HG02840 (cell line): ENCODE data around the gene SPECC1.
"Not testable (repeated sequence)": the region's sequence is repeated elsewhere in the genome, so short reads cannot be mapped to it uniquely, and the experiment has no call there.

Source experiments
- ATAC-seq: cut with Tn5 transposase; IDR thresholded peaks from one replicate; pipeline ENCODE4 v1.9.1; 2021; ENCODE audit warnings: mild to moderate bottlenecking, moderate library complexity, moderate number of reproducible peaks; ENCODE audit not compliant: unreplicated experiment, low FRiP score

Gene SPECC1

DNA sequence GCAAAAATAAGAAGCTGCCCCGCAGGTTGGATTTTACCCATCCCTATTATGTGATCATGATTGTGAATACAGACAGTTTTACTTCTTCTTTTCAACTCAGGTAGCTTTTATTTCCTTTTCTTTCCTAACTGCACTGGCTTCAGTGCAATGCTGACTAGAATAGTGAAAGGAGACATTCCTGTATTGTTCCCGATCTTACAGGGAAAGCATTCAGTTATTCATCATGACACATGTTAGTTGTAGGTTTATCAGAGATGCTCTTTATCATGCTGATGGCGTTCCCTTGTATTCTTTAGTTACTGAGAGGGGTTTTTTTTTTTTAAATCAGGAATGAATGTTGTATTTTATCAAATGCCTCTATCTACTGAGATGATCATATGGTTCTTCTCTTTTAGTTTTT is 343.4 kb downstream of the SPECC1 start:
- ATAC-seq, result not testable (repeated sequence)

DNA sequence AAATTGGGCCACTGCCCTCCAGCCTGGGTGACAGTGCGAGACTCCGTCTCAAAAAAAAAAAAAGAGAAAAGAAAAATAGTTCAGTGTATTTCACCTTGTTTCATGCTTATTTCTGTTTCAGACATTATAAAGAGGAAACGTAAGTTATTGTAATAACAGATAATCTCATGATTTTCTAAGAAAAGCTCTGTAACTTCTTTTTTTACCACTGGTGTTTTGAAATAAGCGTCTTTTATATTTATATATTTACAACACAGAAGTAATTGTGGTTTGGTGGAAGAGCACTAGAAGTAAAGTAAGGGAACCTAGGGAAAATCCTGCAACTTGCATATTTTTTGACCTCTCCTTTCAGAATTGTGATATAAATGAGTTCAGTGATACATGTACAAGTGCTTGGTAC is 354.7 kb downstream of the SPECC1 start:
- not testable (repeated sequence) for ATAC-seq
